ENCODE measurements around the gene RHOJ.

- TF ChIP-seq CTCF (conservative IDR thresholded peaks at IDR 0.05) (no peak), ZFX (IDR thresholded peaks at IDR 0.05) (no peak)
These were observed 25.3 kb upstream of the RHOJ start for GRCh38 chr14:63178912-63179311.

All from C4-2B (cell line).